Liver (tissue), 9 donors: ENCODE results near the gene TRHDE. TPM values are rescaled to one million over a fixed set of nuclear protein-coding genes. Genes with fewer than 3 reads are reported as not detected.

Experiments used
- DNase-seq: peaks from one replicate; pipeline ENCODE4 v3.0.0-alpha.2; 2017; ENCODE audit warnings: low spot score
- H3K27ac ChIP-seq, 2 donors: one replicate each; pipeline ENCODE4 v1.7.0; 2013; ENCODE audit warnings: inconsistent platforms in 2 of 2, low read length in 2 of 2, control low read depth in 1 of 2, low read depth in 1 of 2, mild to moderate bottlenecking in 1 of 2
- H3K27me3 ChIP-seq, 4 donors: one replicate each; pipeline versions ENCODE4 v1.6.1 to v1.7.0; 2013; ENCODE audit warnings: low read length in 3 of 4, inconsistent platforms in 1 of 4, mild to moderate bottlenecking in 1 of 4, moderate library complexity in 1 of 4; ENCODE audit not compliant: control insufficient read depth in 4 of 4, insufficient read depth in 4 of 4
- H3K36me3 ChIP-seq, 4 donors: one replicate each; pipeline versions ENCODE4 v1.6.1 to v1.7.0; 2013; ENCODE audit warnings: low read length in 3 of 4, mild to moderate bottlenecking in 3 of 4, low read depth in 1 of 4, moderate library complexity in 1 of 4; ENCODE audit not compliant: control insufficient read depth in 4 of 4, insufficient read depth in 3 of 4
- H3K4me1 ChIP-seq, 4 donors: one replicate each; pipeline versions ENCODE4 v1.6.1 to v1.7.0; 2013; ENCODE audit warnings: low read length in 3 of 4, mild to moderate bottlenecking in 3 of 4, moderate library complexity in 1 of 4; ENCODE audit not compliant: control insufficient read depth in 4 of 4, insufficient read depth in 4 of 4
- H3K4me3 ChIP-seq, 3 donors: one replicate each; pipeline versions ENCODE4 v1.6.1 to v1.7.0; 2013; ENCODE audit warnings: low read length in 3 of 3, control low read depth in 1 of 3, low read depth in 1 of 3, mild to moderate bottlenecking in 1 of 3
- H3K9ac ChIP-seq, 2 donors: one replicate each; pipeline ENCODE4 v1.7.0; 2013; ENCODE audit warnings: low read length in 2 of 2, mild to moderate bottlenecking in 2 of 2, moderate library complexity in 2 of 2, control low read depth in 1 of 2, low read depth in 1 of 2
- H3K9me3 ChIP-seq, 4 donors: one replicate each; pipeline versions ENCODE4 v1.6.1 to v1.7.0; 2013; ENCODE audit warnings: low read length in 3 of 4; ENCODE audit not compliant: control insufficient read depth in 4 of 4
- EGR1 ChIP-seq, 2 donors: IDR thresholded peaks; 2 replicates each; pipeline ENCODE4 v1.6.1; 2016 to 2018; ENCODE audit warnings: antibody characterized with exemption in 2 of 2, low read depth in 2 of 2
- FOXA1 ChIP-seq: IDR thresholded peaks from 2 replicates; pipeline ENCODE4 v1.6.1; 2016; ENCODE audit warnings: antibody characterized with exemption
- FOXA2 ChIP-seq: IDR thresholded peaks from 2 replicates; pipeline ENCODE4 v1.6.1; 2016; ENCODE audit warnings: antibody characterized with exemption
- HNF4A ChIP-seq, 2 donors: conservative IDR thresholded peaks; 2 replicates each; pipeline ENCODE4 v1.6.1; 2016; ENCODE audit warnings: antibody characterized with exemption in 2 of 2, mild to moderate bottlenecking in 2 of 2
- HNF4G ChIP-seq: IDR thresholded peaks from 2 replicates; pipeline ENCODE4 v1.6.1; 2016; ENCODE audit warnings: antibody characterized with exemption
- JUND ChIP-seq, 2 donors: IDR thresholded peaks; 2 replicates each; pipeline ENCODE4 v1.6.1; 2016; ENCODE audit warnings: antibody characterized with exemption in 2 of 2
- MAX ChIP-seq: IDR thresholded peaks from 2 replicates; pipeline ENCODE4 v1.6.1; 2016; ENCODE audit warnings: antibody characterized with exemption
- NR2F2 ChIP-seq: IDR thresholded peaks from 2 replicates; pipeline ENCODE4 v1.6.1; 2016; ENCODE audit warnings: antibody characterized with exemption
- RAD21 ChIP-seq, 2 donors: IDR thresholded peaks; 2 replicates each; pipeline ENCODE4 v1.6.1; 2016; ENCODE audit warnings: antibody characterized with exemption in 2 of 2, mild to moderate bottlenecking in 2 of 2
- REST ChIP-seq: IDR thresholded peaks from 2 replicates; pipeline ENCODE4 v1.6.1; 2016; ENCODE audit warnings: antibody characterized with exemption, mild to moderate bottlenecking
- RXRA ChIP-seq, 2 donors: IDR thresholded peaks; 2 replicates each; pipeline ENCODE4 v1.6.1; 2017 to 2018; ENCODE audit warnings: antibody characterized with exemption in 2 of 2, mild to moderate bottlenecking in 1 of 2
- SP1 ChIP-seq: IDR thresholded peaks from 2 replicates; pipeline ENCODE4 v1.6.1; 2018; ENCODE audit warnings: antibody characterized with exemption, mild to moderate bottlenecking
- TAF1 ChIP-seq: conservative IDR thresholded peaks from 2 replicates; pipeline ENCODE4 v1.6.1; 2016; ENCODE audit warnings: antibody characterized with exemption, mild to moderate bottlenecking
- YY1 ChIP-seq: IDR thresholded peaks from 2 replicates; pipeline ENCODE4 v1.6.1; 2016; ENCODE audit warnings: antibody characterized with exemption, mild to moderate bottlenecking
- ZBTB33 ChIP-seq: IDR thresholded peaks from 2 replicates; pipeline ENCODE4 v1.6.1; 2016; ENCODE audit warnings: antibody characterized with exemption
- WGBS: extraction: QIAGEN DNeasy Blood & Tissue Kit; methylation state at CpG from one replicate; pipeline ENCODE4 v1.1.7; 2013; 5-methylcytosine and 5-hydroxymethylcytosine counted together
- polyA plus RNA-seq, 2 donors: library from polyadenylated mRNA; stranded (reverse) in 1 of 2; unstranded in 1 of 2; fragments of 200-250 nt in 1 of 2; fragments of >200 nt in 1 of 2; fragmentation: Nextera tagmentation in 1 of 2; extraction: Ambion mirVana in 1 of 2; gene quantifications; one replicate each; pipeline versions ENCODE4 v1.2.1 to v1.2.3, GENCODE V29; 2013 to 2015
- total RNA-seq, 2 donors: library from RNA; depleted of rRNA; stranded (reverse); fragments of >200 nt; gene quantifications; one replicate each; pipeline ENCODE4 v1.2.3, GENCODE V29; 2014
- TF ChIP-seq, protein P1 (sequence below): fragments of 150-350 bp; IDR thresholded peaks from 2 replicates; pipeline ENCODE4 v1.5.1; 2017; ENCODE audit warnings: improper control_type of control experiment, low read depth, low read length; ENCODE audit not compliant: missing input control
- TF ChIP-seq, protein P2 (sequence below): IDR thresholded peaks from 2 replicates; pipeline ENCODE4 v1.6.1; 2016; ENCODE audit warnings: antibody characterized with exemption
- donor health status: healthy.
- donor health status: healthy.
- donor health status: healthy.
- donor health status: healthy.
- donor health status: healthy.

The TRHDE gene
- total and polyA plus RNA-seq, 4 donors, result 0.05 to 0.17 (median 0.14) TPM; not detected in 1

DNA sequence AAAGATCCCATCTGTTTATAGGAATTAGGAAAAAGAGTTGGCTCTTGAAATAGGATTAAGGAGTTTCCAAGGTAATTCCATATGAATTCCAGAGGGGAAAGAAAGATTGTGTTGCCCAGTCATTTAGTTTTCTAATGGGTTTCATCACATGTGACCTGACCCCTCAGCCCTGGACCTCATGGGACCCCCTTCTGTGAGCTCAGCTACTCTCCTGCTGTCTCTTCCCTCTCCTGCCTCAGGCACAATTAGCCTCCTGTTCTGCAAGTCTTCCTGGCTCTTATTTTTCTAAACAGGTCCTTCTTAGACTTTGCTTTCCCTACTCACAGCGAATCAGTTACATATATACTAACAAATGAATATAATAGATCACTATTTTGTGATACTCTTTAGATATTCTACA, 237.7 kb downstream of the TRHDE start:
- no peak overlapping the region for H3K9ac ChIP-seq
- no peaks in the 10 kb centered on the region for H3K36me3 ChIP-seq
- no peaks in the 10 kb centered on the region for H3K27me3 ChIP-seq
- no peak for DNase-seq
- TF ChIP-seq JUND (IDR thresholded peaks at IDR 0.05) (no peak), TAF1 (no peak), YY1 (no peak), NR2F2 (no peak), REST (no peak), HNF4G (no peak), RXRA (IDR thresholded peaks at IDR 0.05) (no peak), EGR1 (IDR thresholded peaks at IDR 0.05; ENCODE audit: low read depth in 2 of 2) (no peak), RAD21 (IDR thresholded peaks at IDR 0.05) (no peak), FOXA2 (no peak), HNF4A (conservative IDR thresholded peaks at IDR 0.05) (no peak), MAX (no peak), SP1 (no peak)
- H3K27ac ChIP-seq, result no peak overlapping the region
- no peaks in the 10 kb centered on the region for H3K9me3 ChIP-seq
- peaks cover 0 to 3% (median 0%) of the 10 kb centered on the region in 4 donors for H3K4me1 ChIP-seq
- H3K4me3 ChIP-seq, result no peak overlapping the region
- WGBS, result 91% methylated on average over 1 of the region's 1 CpG

GRCh38 chr12:72510772-72511171, 238.6 kb downstream of the TRHDE start:
- H3K4me1 ChIP-seq, result peaks cover 0 to 3% (median 0%) of the 10 kb centered on the region in 4 donors
- H3K27ac ChIP-seq, result no peak overlapping the region
- no peak for DNase-seq
- no peak overlapping the region for H3K4me3 ChIP-seq
- no peaks in the 10 kb centered on the region for H3K36me3 ChIP-seq
- no peaks in the 10 kb centered on the region for H3K27me3 ChIP-seq
- no peaks in the 10 kb centered on the region for H3K9me3 ChIP-seq
- TF ChIP-seq, protein P1, sequence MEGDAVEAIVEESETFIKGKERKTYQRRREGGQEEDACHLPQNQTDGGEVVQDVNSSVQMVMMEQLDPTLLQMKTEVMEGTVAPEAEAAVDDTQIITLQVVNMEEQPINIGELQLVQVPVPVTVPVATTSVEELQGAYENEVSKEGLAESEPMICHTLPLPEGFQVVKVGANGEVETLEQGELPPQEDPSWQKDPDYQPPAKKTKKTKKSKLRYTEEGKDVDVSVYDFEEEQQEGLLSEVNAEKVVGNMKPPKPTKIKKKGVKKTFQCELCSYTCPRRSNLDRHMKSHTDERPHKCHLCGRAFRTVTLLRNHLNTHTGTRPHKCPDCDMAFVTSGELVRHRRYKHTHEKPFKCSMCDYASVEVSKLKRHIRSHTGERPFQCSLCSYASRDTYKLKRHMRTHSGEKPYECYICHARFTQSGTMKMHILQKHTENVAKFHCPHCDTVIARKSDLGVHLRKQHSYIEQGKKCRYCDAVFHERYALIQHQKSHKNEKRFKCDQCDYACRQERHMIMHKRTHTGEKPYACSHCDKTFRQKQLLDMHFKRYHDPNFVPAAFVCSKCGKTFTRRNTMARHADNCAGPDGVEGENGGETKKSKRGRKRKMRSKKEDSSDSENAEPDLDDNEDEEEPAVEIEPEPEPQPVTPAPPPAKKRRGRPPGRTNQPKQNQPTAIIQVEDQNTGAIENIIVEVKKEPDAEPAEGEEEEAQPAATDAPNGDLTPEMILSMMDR, result no peak
- no peak for TF ChIP-seq REST
- no peak for TF ChIP-seq SP1
- TF ChIP-seq HNF4A (conservative IDR thresholded peaks at IDR 0.05), result no peak
- TF ChIP-seq, protein P2, sequence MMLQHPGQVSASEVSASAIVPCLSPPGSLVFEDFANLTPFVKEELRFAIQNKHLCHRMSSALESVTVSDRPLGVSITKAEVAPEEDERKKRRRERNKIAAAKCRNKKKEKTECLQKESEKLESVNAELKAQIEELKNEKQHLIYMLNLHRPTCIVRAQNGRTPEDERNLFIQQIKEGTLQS, result no peak
- TF ChIP-seq NR2F2, result no peak
- no peak for TF ChIP-seq MAX
- no peak for TF ChIP-seq RXRA (IDR thresholded peaks at IDR 0.05)
- no peak for TF ChIP-seq TAF1
- TF ChIP-seq ZBTB33, result no peak
- no peak for TF ChIP-seq FOXA1
- TF ChIP-seq FOXA2, result no peak
- TF ChIP-seq HNF4G, result no peak
- TF ChIP-seq EGR1 (IDR thresholded peaks at IDR 0.05; ENCODE audit: low read depth in 2 of 2), result no peak
- no peak for TF ChIP-seq YY1
- no peak overlapping the region for H3K9ac ChIP-seq
- WGBS, result 60% methylated on average over 1 of the region's 1 CpG
